Natural killer cell (primary cell): ENCODE measurements around the gene PPP1R12C. TPM values are rescaled to one million over a fixed set of nuclear protein-coding genes. Genes with fewer than 3 reads are reported as not detected.
A peak's percentile ranks its signal among the peaks of the same experiment; 100 is the strongest.

Experiments
- ATAC-seq, 3 donors: fragments of 150-1000 bp in 2 of 3; fragments of 200-7000 bp in 1 of 3; cut with Tn5 transposase; 1 replicate in 1 of 3; 2 replicates in 2 of 3; pipeline ENCODE4 v1.10.0; 2021; ENCODE audit warnings: mild to moderate bottlenecking in 2 of 3, moderate library complexity in 2 of 3
- DNase-seq, 2 donors: peaks; one replicate each; pipeline versions ENCODE4 v3.0.0 to v3.0.0-alpha.2; 2013 to 2021; ENCODE audit warnings: mixed read lengths in 1 of 2
- H3K27ac ChIP-seq: one replicate; pipeline ENCODE4 v1.5.1; 2013; ENCODE audit warnings: mild to moderate bottlenecking, low read length
- H3K27me3 ChIP-seq: one replicate; pipeline ENCODE4 v1.6.1; 2013; ENCODE audit warnings: low read length; ENCODE audit not compliant: control insufficient read depth, insufficient read depth
- H3K36me3 ChIP-seq: one replicate; pipeline ENCODE4 v1.6.1; 2013; ENCODE audit warnings: low read length; ENCODE audit not compliant: control insufficient read depth, insufficient read depth
- H3K4me1 ChIP-seq: one replicate; pipeline ENCODE4 v1.6.1; 2013; ENCODE audit warnings: low read length; ENCODE audit not compliant: control insufficient read depth, insufficient read depth
- H3K4me3 ChIP-seq: one replicate; pipeline ENCODE4 v1.5.1; 2013; ENCODE audit warnings: low read length
- H3K9me3 ChIP-seq: one replicate; pipeline ENCODE4 v1.6.1; 2013; ENCODE audit warnings: low read length; ENCODE audit not compliant: control insufficient read depth, insufficient read depth
- H3K27ac Mint-ChIP-seq, 2 donors: one replicate each; pipeline ENCODE4 v1.8.0; 2022; ENCODE audit warnings: mild to moderate bottlenecking in 2 of 2, mixed read lengths in 2 of 2, moderate library complexity in 1 of 2
- H3K27me3 Mint-ChIP-seq, 2 donors: one replicate each; pipeline ENCODE4 v1.8.0; 2022; ENCODE audit warnings: low read depth in 2 of 2, mixed read lengths in 2 of 2
- H3K36me3 Mint-ChIP-seq: one replicate; pipeline ENCODE4 v1.8.0; 2022; ENCODE audit warnings: mixed read lengths
- H3K4me1 Mint-ChIP-seq, 2 donors: one replicate each; pipeline ENCODE4 v1.8.0; 2022; ENCODE audit warnings: mixed read lengths in 2 of 2
- H3K4me3 Mint-ChIP-seq: one replicate; pipeline ENCODE4 v1.8.0; 2022; ENCODE audit warnings: mild to moderate bottlenecking, moderate library complexity, mixed read lengths
- H3K9me3 Mint-ChIP-seq, 2 donors: one replicate each; pipeline ENCODE4 v1.8.0; 2022; ENCODE audit warnings: mixed read lengths in 2 of 2
- CTCF ChIP-seq: fragments of 200-600 bp; IDR thresholded peaks from one replicate; pipeline ENCODE4 v1.8.0; 2022; ENCODE audit warnings: antibody characterized with exemption
- WGBS: methylation state at CpG from one replicate; pipeline ENCODE4 v1.1.7; 2013; ENCODE audit warnings: missing lambda C conversion rate; ENCODE audit not compliant: insufficient coverage; 5-methylcytosine and 5-hydroxymethylcytosine counted together
- intact Hi-C: fragments of 100-400 bp; cut with micrococcal nuclease; formaldehyde crosslinking; loops from one replicate; pipeline ENCODE4 v1.14.2; 2022
- total RNA-seq, 4 donors: library from RNA; stranded (reverse); fragments of 120-200 nt in 1 of 4; gene quantifications; one replicate each; pipeline versions ENCODE4 v1.2.3 to v1.2.4, GENCODE V29; 2013 to 2022

The PPP1R12C gene
- total RNA-seq, 3 donors from 2014 or later (not counting 1 experiment from before 2014, with no cell fraction given): 162 to 178 (median 174) TPM

DNA sequence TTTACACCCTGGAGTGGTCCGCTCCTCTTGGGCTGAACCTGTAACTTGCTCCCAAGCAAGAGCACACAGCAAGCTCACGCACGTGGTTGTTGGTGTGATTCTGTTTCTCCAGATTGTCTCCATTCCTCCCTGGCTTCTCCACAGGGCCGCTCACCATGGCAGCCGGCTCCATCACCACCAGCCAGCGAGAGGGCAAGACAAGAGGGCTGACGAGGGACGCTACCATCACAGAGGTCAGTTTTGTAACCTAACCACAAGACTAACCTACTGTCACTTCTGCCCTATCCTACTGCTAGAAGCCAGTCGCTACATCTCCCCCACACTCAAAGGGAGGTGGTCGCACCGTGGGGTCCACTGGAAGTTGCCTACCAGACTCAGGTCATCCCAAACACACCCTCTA is 74.7 kb downstream of the PPP1R12C start:
- H3K36me3 ChIP-seq: peaks cover 34% of the 10 kb centered on the region
- peaks cover 21% of the 10 kb centered on the region for H3K4me1 ChIP-seq
- H3K4me3 Mint-ChIP-seq: peak overlapping the region; percentile 87
- H3K4me1 Mint-ChIP-seq: peaks cover 17 to 24% of the 10 kb centered on the region in 2 donors
- no peaks in the 10 kb centered on the region for H3K9me3 Mint-ChIP-seq
- 78% methylated on average over 11 of the region's 11 CpGs for WGBS
- ATAC-seq (no peak), DNase-seq (no peak)
- H3K36me3 Mint-ChIP-seq: no peaks in the 10 kb centered on the region
- H3K9me3 ChIP-seq: no peaks in the 10 kb centered on the region
- intact Hi-C loops: no loop called here
- no peak for TF ChIP-seq CTCF
- H3K27ac Mint-ChIP-seq: peak overlapping the region; percentile 79
- H3K4me3 ChIP-seq: no peak overlapping the region
- H3K27me3 Mint-ChIP-seq: no peaks in the 10 kb centered on the region
- no peaks in the 10 kb centered on the region for H3K27me3 ChIP-seq
- H3K27ac ChIP-seq: no peak overlapping the region

DNA sequence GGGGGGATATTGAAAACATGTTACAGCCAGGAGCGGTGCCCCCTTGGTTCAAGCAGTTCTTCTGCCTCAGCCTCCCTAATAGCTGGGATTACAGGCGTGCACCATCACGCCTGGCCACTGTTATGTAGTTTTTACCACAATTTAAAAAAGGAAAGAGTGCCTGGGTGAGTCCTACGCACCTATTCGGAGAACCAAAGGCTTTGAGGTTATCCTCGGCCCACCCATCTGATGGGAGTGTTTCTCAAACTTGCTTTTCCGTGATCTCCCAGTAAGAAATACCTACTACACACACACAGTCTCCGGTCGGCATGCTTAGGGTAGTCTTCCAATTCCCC is 75.1 kb downstream of the PPP1R12C start:
- intact Hi-C loops: no loop called here
- H3K27ac ChIP-seq: no peak overlapping the region
- H3K9me3 ChIP-seq: no peaks in the 10 kb centered on the region
- H3K36me3 ChIP-seq: peaks cover 30% of the 10 kb centered on the region
- 47% methylated on average over 9 of the region's 9 CpGs for WGBS
- Mint-ChIP-seq H3K27me3 (no peaks in the 10 kb centered on the region), H3K4me1 (peaks cover 17 to 24% of the 10 kb centered on the region in 2 donors), H3K9me3 (no peaks in the 10 kb centered on the region), H3K4me3 (peak overlapping the region; percentile 87), H3K27ac (peak overlapping the region; percentile 79), H3K36me3 (no peaks in the 10 kb centered on the region)
- H3K4me1 ChIP-seq: peaks cover 21% of the 10 kb centered on the region
- ATAC-seq (peak in 1 of 3 donors; percentile 1), DNase-seq (no peak)
- H3K4me3 ChIP-seq: no peak overlapping the region
- TF ChIP-seq CTCF: no peak
- H3K27me3 ChIP-seq: no peaks in the 10 kb centered on the region

GRCh38 chr19:55041627-55042343 is 75.7 kb downstream of the PPP1R12C start:
- ATAC-seq: peak; percentile 51 to 57 (median 52)
- Histone ChIP-seq H3K36me3 (peaks cover 25% of the 10 kb centered on the region), H3K9me3 (no peaks in the 10 kb centered on the region), H3K27me3 (no peaks in the 10 kb centered on the region), H3K4me1 (peaks cover 21% of the 10 kb centered on the region), H3K27ac (no peak overlapping the region), H3K4me3 (no peak overlapping the region)
- Mint-ChIP-seq H3K4me1 (peaks cover 17 to 24% of the 10 kb centered on the region in 2 donors), H3K27ac (peak overlapping the region; percentile 79), H3K9me3 (no peaks in the 10 kb centered on the region), H3K4me3 (peak overlapping the region; percentile 87), H3K36me3 (no peaks in the 10 kb centered on the region), H3K27me3 (no peaks in the 10 kb centered on the region)
- intact Hi-C loops: no loop called here
- TF ChIP-seq CTCF: no peak
- DNase-seq: peak in 1 of 2 donors; percentile 34
- 16% methylated on average over 30 of the region's 30 CpGs for WGBS

GRCh38 chr19:55041244-55041626 is 76.2 kb downstream of the PPP1R12C start:
- intact Hi-C loops: no loop called here
- Histone ChIP-seq H3K4me1 (peaks cover 21% of the 10 kb centered on the region), H3K36me3 (peaks cover 20% of the 10 kb centered on the region), H3K9me3 (no peaks in the 10 kb centered on the region), H3K4me3 (no peak overlapping the region), H3K27ac (no peak overlapping the region), H3K27me3 (no peaks in the 10 kb centered on the region)
- no peak for TF ChIP-seq CTCF
- H3K9me3 Mint-ChIP-seq: no peaks in the 10 kb centered on the region
- no peaks in the 10 kb centered on the region for H3K36me3 Mint-ChIP-seq
- 82% methylated on average over 10 of the region's 10 CpGs for WGBS
- no peaks in the 10 kb centered on the region for H3K27me3 Mint-ChIP-seq
- H3K27ac Mint-ChIP-seq: peak overlapping the region; percentile 79
- H3K4me3 Mint-ChIP-seq: peak overlapping the region; percentile 87
- DNase-seq (no peak), ATAC-seq (no peak)
- peaks cover 17 to 24% of the 10 kb centered on the region in 2 donors for H3K4me1 Mint-ChIP-seq
